Stimulated activated naive CD8-positive, alpha-beta T cell treated with anti-CD3 and anti-CD28 coated beads, Interleukin-15, Interleukin-2, amounts not matched to agents 100 ng/mL and 50 ng/mL, for 24 hours (primary cell): ENCODE measurements around the gene DNMBP.
"Not testable (repeated sequence)": the region's sequence is repeated elsewhere in the genome, so short reads cannot be mapped to it uniquely, and the experiment has no call there.

Source experiments
- H3K27ac Mint-ChIP-seq: one replicate; pipeline ENCODE4 v1.8.0; 2021; ENCODE audit warnings: mild to moderate bottlenecking, mixed read lengths
- H3K27me3 Mint-ChIP-seq: one replicate; pipeline ENCODE4 v1.8.0; 2021; ENCODE audit warnings: mixed read lengths
- H3K36me3 Mint-ChIP-seq: one replicate; pipeline ENCODE4 v1.8.0; 2021; ENCODE audit warnings: low read depth, mixed read lengths
- H3K4me1 Mint-ChIP-seq: one replicate; pipeline ENCODE4 v1.8.0; 2021; ENCODE audit warnings: low read depth, mixed read lengths
- H3K4me3 Mint-ChIP-seq: one replicate; pipeline ENCODE4 v1.8.0; 2021; ENCODE audit warnings: mild to moderate bottlenecking, mixed read lengths
- H3K9me3 Mint-ChIP-seq: one replicate; pipeline ENCODE4 v1.8.0; 2021; ENCODE audit warnings: mixed read lengths

Gene DNMBP

GRCh38 chr10:99869581-99870122 lies 140.1 kb downstream of the DNMBP start:
- Mint-ChIP-seq H3K4me1 (peaks cover 24% of the 10 kb centered on the region), H3K4me3 (no peak overlapping the region), H3K36me3 (peaks cover 11% of the 10 kb centered on the region)

GRCh38 chr10:99867250-99867649 lies 142.5 kb downstream of the DNMBP start:
- peaks cover 11% of the 10 kb centered on the region for H3K36me3 Mint-ChIP-seq
- H3K4me3 Mint-ChIP-seq, H3K27ac Mint-ChIP-seq: not testable (repeated sequence)
- H3K4me1 Mint-ChIP-seq, result peaks cover 24% of the 10 kb centered on the region
- peaks cover 77% of the 10 kb centered on the region for H3K27me3 Mint-ChIP-seq
- H3K9me3 Mint-ChIP-seq, result peaks cover 17% of the 10 kb centered on the region

More at GRCh38 chr10:99869581-99870122, 140.1 kb downstream of the DNMBP start:
- H3K27ac Mint-ChIP-seq, result no peak overlapping the region
- H3K27me3 Mint-ChIP-seq, result peaks cover 83% of the 10 kb centered on the region
- H3K9me3 Mint-ChIP-seq, result peaks cover 17% of the 10 kb centered on the region

GRCh38 chr10:99863535-99864240 lies 146.1 kb downstream of the DNMBP start:
- H3K27ac Mint-ChIP-seq, H3K4me3 Mint-ChIP-seq, H3K4me1 Mint-ChIP-seq: not testable (repeated sequence)
- Mint-ChIP-seq H3K9me3 (peaks cover 17% of the 10 kb centered on the region), H3K27me3 (peaks cover 64% of the 10 kb centered on the region), H3K36me3 (peaks cover 11% of the 10 kb centered on the region)

DNA sequence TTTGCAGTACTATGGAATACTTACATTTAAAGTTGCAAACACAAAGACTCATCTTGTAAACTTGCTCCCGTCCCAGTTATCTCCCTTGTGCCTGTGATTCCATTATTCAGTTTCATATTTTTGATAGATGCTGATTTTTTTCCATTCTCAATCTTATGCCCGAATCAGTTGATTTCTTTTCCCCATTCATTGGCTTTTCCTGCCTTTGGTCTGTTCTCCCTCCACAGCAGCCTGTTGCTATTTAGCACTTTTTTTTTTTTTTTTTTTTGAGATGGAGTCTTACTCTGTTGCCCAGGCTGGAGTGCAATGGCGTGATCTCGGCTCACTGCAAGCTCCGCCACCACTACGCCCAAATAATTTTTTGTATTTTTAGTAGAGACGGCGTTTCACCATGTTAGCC lies 149.3 kb downstream of the DNMBP start:
- no peaks in the 10 kb centered on the region for H3K36me3 Mint-ChIP-seq
- H3K4me1 Mint-ChIP-seq, result no peaks in the 10 kb centered on the region
- no peak overlapping the region for H3K27ac Mint-ChIP-seq
- H3K9me3 Mint-ChIP-seq, result no peaks in the 10 kb centered on the region
- peaks cover 39% of the 10 kb centered on the region for H3K27me3 Mint-ChIP-seq
- H3K4me3 Mint-ChIP-seq, result no peak overlapping the region

- no peak overlapping the region for H3K27ac Mint-ChIP-seq
- H3K4me1 Mint-ChIP-seq, result no peaks in the 10 kb centered on the region
- H3K9me3 Mint-ChIP-seq, result no peaks in the 10 kb centered on the region
- H3K4me3 Mint-ChIP-seq, result no peak overlapping the region
- H3K36me3 Mint-ChIP-seq, result no peaks in the 10 kb centered on the region
- H3K27me3 Mint-ChIP-seq, result peaks cover 33% of the 10 kb centered on the region
These were observed 150.2 kb downstream of the DNMBP start for GRCh38 chr10:99859585-99859984.

GRCh38 chr10:99858849-99859248 lies 150.9 kb downstream of the DNMBP start:
- Mint-ChIP-seq H3K27ac (no peak overlapping the region), H3K27me3 (peaks cover 26% of the 10 kb centered on the region), H3K36me3 (no peaks in the 10 kb centered on the region), H3K4me1 (no peaks in the 10 kb centered on the region), H3K9me3 (no peaks in the 10 kb centered on the region), H3K4me3 (no peak overlapping the region)

DNA sequence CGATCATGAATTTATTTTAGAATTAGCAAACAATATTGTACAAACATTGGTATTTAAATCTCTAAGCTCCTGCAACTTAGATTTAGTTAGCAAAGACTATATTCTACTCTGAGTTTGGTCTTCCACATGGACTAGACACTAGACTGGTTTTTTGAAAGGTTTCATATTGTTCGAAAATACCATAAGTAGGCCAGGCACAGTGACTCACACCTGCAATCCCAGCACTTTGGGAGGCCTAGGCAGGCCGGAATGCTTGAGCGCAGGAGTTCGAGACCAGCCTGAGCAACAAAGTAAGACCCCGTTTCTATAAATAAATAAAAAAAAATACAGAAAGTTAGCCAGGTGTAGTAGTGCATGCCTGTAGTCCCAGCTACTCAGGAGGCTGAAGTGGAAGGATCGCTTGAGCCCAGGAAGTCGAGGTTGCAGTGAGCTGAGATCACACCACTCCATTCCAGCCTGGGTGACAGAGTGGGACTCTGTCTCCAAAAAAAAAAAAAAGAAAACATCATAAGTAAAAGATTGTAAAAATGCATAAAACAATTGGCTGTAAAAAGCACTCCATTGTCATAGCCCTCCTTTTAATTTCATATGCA lies 154.2 kb downstream of the DNMBP start:
- H3K36me3 Mint-ChIP-seq, result peaks cover 5% of the 10 kb centered on the region
- no peaks in the 10 kb centered on the region for H3K4me1 Mint-ChIP-seq
- no peaks in the 10 kb centered on the region for H3K9me3 Mint-ChIP-seq
- H3K4me3 Mint-ChIP-seq, result no peak overlapping the region
- peaks cover 16% of the 10 kb centered on the region for H3K27me3 Mint-ChIP-seq
- H3K27ac Mint-ChIP-seq, result no peak overlapping the region

- Mint-ChIP-seq H3K36me3 (peaks cover 5% of the 10 kb centered on the region), H3K4me3 (no peak overlapping the region), H3K4me1 (no peaks in the 10 kb centered on the region), H3K27me3 (peaks cover 12% of the 10 kb centered on the region), H3K27ac (no peak overlapping the region), H3K9me3 (no peaks in the 10 kb centered on the region)
These were observed 154.9 kb downstream of the DNMBP start for GRCh38 chr10:99854860-99855259.

DNA sequence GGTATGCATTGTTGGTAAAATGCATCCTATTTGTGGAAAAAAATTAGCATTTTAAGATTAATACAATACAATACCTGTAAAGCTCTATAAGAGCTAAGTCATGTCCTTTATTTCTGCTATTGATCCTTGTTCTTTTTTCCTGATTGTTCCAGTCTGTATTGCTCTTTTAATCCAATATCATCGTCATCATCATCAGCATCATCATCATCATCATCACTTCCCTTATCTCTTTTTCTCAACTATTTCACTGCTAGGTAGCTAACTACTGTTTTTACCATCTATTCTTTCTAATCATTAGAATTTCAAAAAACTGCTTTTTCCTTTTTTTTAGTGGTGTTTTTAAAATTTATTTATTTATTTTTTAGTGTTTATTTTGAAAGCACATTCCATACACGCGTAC lies 156.1 kb downstream of the DNMBP start:
- no peak overlapping the region for H3K27ac Mint-ChIP-seq
- H3K4me3 Mint-ChIP-seq, result no peak overlapping the region
- no peaks in the 10 kb centered on the region for H3K4me1 Mint-ChIP-seq
- no peaks in the 10 kb centered on the region for H3K9me3 Mint-ChIP-seq
- H3K27me3 Mint-ChIP-seq, result peaks cover 4% of the 10 kb centered on the region
- peaks cover 5% of the 10 kb centered on the region for H3K36me3 Mint-ChIP-seq

DNA sequence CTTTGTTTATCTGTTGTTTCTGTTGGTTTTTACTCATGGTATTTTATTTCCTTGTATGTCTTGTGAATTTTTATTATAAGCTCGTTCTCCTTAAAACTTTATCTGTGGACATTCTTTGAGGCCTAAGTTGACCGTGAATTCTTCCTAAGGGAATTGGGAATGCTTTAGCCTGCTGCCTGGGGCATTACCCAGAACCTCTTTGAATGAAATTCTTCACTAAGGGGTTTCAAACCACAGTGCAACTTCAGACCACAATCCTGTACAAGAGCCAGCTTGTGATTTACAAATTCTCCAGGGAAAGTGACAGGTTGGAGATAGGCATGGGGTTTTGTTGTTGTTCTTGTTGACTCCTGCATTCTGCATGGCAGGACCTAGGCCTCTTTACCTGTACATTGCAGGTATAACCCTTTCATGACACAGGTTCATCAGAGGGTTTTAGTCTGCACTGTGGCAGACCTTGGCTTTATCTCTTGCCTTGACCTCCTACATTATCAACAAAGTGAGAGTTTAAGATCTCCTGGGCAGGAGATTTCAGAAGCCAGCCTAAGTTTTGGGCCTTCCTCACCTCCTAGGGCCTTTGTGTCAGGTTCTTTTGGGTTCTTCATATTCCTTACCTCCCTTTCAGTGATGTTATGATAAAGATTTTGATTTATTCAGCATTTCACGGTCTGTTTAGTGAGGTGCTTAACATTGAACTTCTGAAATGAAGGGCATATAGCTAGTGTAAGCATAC lies 157.1 kb downstream of the DNMBP start:
- H3K27me3 Mint-ChIP-seq, result peaks cover under 1% of the 10 kb centered on the region
- H3K4me3 Mint-ChIP-seq, result no peak overlapping the region
- H3K27ac Mint-ChIP-seq, result no peak overlapping the region
- H3K36me3 Mint-ChIP-seq, result peaks cover 5% of the 10 kb centered on the region
- no peaks in the 10 kb centered on the region for H3K9me3 Mint-ChIP-seq
- no peaks in the 10 kb centered on the region for H3K4me1 Mint-ChIP-seq

DNA sequence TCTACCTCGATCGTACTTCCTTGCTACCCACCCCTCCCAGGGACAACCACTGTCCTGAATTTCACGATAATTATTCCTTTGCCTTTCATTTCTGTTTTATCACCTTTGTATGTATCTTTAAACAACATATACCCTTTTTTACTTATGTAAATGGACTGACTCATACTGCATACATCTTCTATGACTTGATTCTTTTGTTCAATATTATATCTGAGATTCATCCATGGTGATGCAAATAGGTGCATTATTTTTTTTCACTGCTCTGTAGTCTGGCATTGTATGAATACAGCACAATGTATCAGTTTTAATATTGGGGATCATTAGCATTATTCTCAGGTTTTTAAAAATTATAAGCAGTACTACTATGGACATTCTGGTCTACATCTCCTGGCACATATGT lies 157.9 kb downstream of the DNMBP start:
- Mint-ChIP-seq H3K27ac (no peak overlapping the region), H3K4me3 (no peak overlapping the region), H3K36me3 (peaks cover 5% of the 10 kb centered on the region), H3K4me1 (no peaks in the 10 kb centered on the region), H3K27me3 (no peaks in the 10 kb centered on the region), H3K9me3 (no peaks in the 10 kb centered on the region)

GRCh38 chr10:99850767-99851340 lies 158.9 kb downstream of the DNMBP start:
- Mint-ChIP-seq H3K4me3 (no peak overlapping the region), H3K36me3 (peaks cover 5% of the 10 kb centered on the region), H3K27me3 (no peaks in the 10 kb centered on the region), H3K9me3 (no peaks in the 10 kb centered on the region), H3K4me1 (peaks cover 4% of the 10 kb centered on the region), H3K27ac (no peak overlapping the region)

GRCh38 chr10:99850021-99850766 lies 159.6 kb downstream of the DNMBP start:
- H3K9me3 Mint-ChIP-seq, result no peaks in the 10 kb centered on the region
- H3K4me1 Mint-ChIP-seq, result peaks cover 4% of the 10 kb centered on the region
- H3K27me3 Mint-ChIP-seq, result no peaks in the 10 kb centered on the region
- H3K36me3 Mint-ChIP-seq, result peaks cover 5% of the 10 kb centered on the region
- no peak overlapping the region for H3K4me3 Mint-ChIP-seq
- no peak overlapping the region for H3K27ac Mint-ChIP-seq

GRCh38 chr10:99849536-99849935 lies 160.2 kb downstream of the DNMBP start:
- Mint-ChIP-seq H3K4me1 (peaks cover 4% of the 10 kb centered on the region), H3K27me3 (no peaks in the 10 kb centered on the region), H3K9me3 (no peaks in the 10 kb centered on the region), H3K36me3 (peaks cover 5% of the 10 kb centered on the region), H3K27ac (no peak overlapping the region), H3K4me3 (no peak overlapping the region)
